Suprapubic skin (tissue), 4 donors: ENCODE data around the gene DNAJC22. TPM values are rescaled to one million over a fixed set of nuclear protein-coding genes. Genes with fewer than 3 reads are reported as not detected.

Experiments used
- DNase-seq, 2 donors: peaks; one replicate each; pipeline ENCODE4 v3.0.0-alpha.2; 2019; ENCODE audit warnings: low spot score in 2 of 2
- H3K27ac ChIP-seq: fragments of 200-600 bp; sonication (generic); one replicate; pipeline ENCODE4 v1.5.1; 2019
- H3K27me3 ChIP-seq: fragments of 200-600 bp; sonication (generic); one replicate; pipeline ENCODE4 v1.5.1; 2019
- H3K36me3 ChIP-seq: fragments of 200-600 bp; sonication (generic); one replicate; pipeline ENCODE4 v1.5.1; 2019
- H3K4me1 ChIP-seq: fragments of 200-600 bp; sonication (generic); one replicate; pipeline ENCODE4 v1.5.1; 2019
- H3K4me3 ChIP-seq: fragments of 200-600 bp; sonication (generic); one replicate; pipeline ENCODE4 v1.5.1; 2019; ENCODE audit warnings: mild to moderate bottlenecking
- H3K9me3 ChIP-seq: fragments of 200-600 bp; sonication (generic); one replicate; pipeline ENCODE4 v1.5.1; 2019
- EP300 ChIP-seq: sonication (generic); formaldehyde crosslinking; IDR thresholded peaks from one replicate; pipeline ENCODE4 v1.6.1; 2017; ENCODE audit warnings: antibody characterized with exemption
- POLR2A ChIP-seq, 2 donors: fragments of 450-650 bp; IDR thresholded peaks; one replicate each; pipeline ENCODE4 v1.6.1; 2017; ENCODE audit warnings: antibody characterized with exemption in 2 of 2, mild to moderate bottlenecking in 2 of 2, moderate library complexity in 2 of 2
- POLR2AphosphoS5 ChIP-seq, 3 donors: sonication (generic); formaldehyde crosslinking; IDR thresholded peaks; one replicate each; pipeline ENCODE4 v1.6.1; 2017; ENCODE audit warnings: antibody characterized with exemption in 3 of 3
- WGBS: methylation state at CpG from one replicate; pipeline ENCODE4 v1.1.5; 2018; 5-methylcytosine and 5-hydroxymethylcytosine counted together
- total RNA-seq, 4 donors: library from RNA; depleted of rRNA; stranded (reverse); fragments of >200 nt; gene quantifications; one replicate each; pipeline ENCODE4 v1.1.0, GENCODE V29; 2016
- TF ChIP-seq, protein P1 (sequence below), 2 donors: fragments of 200-600 bp in 1 of 2; fragments of 450-650 bp in 1 of 2; sonication (generic) in 1 of 2; IDR thresholded peaks; one replicate each; pipeline ENCODE4 v1.5.1; 2016 to 2019; ENCODE audit warnings: antibody characterized with exemption in 2 of 2, mild to moderate bottlenecking in 1 of 2, moderate library complexity in 1 of 2

Gene DNAJC22
- total RNA-seq, 4 donors from 2014 or later = 0.62 to 2.2 (median 1.1) TPM

- H3K4me1 ChIP-seq = peaks cover 14% of the 10 kb centered on the region
- H3K27me3 ChIP-seq = peaks cover 7% of the 10 kb centered on the region
- peak in 1 of 2 donors; percentile 17 for DNase-seq
- TF ChIP-seq, protein P1, sequence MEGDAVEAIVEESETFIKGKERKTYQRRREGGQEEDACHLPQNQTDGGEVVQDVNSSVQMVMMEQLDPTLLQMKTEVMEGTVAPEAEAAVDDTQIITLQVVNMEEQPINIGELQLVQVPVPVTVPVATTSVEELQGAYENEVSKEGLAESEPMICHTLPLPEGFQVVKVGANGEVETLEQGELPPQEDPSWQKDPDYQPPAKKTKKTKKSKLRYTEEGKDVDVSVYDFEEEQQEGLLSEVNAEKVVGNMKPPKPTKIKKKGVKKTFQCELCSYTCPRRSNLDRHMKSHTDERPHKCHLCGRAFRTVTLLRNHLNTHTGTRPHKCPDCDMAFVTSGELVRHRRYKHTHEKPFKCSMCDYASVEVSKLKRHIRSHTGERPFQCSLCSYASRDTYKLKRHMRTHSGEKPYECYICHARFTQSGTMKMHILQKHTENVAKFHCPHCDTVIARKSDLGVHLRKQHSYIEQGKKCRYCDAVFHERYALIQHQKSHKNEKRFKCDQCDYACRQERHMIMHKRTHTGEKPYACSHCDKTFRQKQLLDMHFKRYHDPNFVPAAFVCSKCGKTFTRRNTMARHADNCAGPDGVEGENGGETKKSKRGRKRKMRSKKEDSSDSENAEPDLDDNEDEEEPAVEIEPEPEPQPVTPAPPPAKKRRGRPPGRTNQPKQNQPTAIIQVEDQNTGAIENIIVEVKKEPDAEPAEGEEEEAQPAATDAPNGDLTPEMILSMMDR (IDR thresholded peaks at IDR 0.05) = no peak
- TF ChIP-seq EP300 (no peak), POLR2AphosphoS5 (IDR thresholded peaks at IDR 0.05) (no peak), POLR2A (IDR thresholded peaks at IDR 0.05) (no peak)
- no peaks in the 10 kb centered on the region for H3K9me3 ChIP-seq
- H3K27ac ChIP-seq = no peak overlapping the region
- H3K36me3 ChIP-seq = no peaks in the 10 kb centered on the region
- no peak overlapping the region for H3K4me3 ChIP-seq
- WGBS = 96% methylated on average over 10 of the region's 10 CpGs
Observed at GRCh38 chr12:49355913-49356312, 9.2 kb downstream of the DNAJC22 start.

GRCh38 chr12:49357103-49357678, 10.5 kb downstream of the DNAJC22 start:
- DNase-seq = no peak
- whole genome bisulfite sequencing = 26% methylated on average over 3 of the region's 3 CpGs
- Histone ChIP-seq H3K36me3 (no peaks in the 10 kb centered on the region), H3K27me3 (no peaks in the 10 kb centered on the region), H3K4me1 (peaks cover 14% of the 10 kb centered on the region), H3K9me3 (no peaks in the 10 kb centered on the region), H3K27ac (no peak overlapping the region), H3K4me3 (no peak overlapping the region)
- TF ChIP-seq POLR2AphosphoS5 (IDR thresholded peaks at IDR 0.05) = no peak
- TF ChIP-seq, protein P1 (IDR thresholded peaks at IDR 0.05) = peak; percentile 8 to 17
- TF ChIP-seq POLR2A (IDR thresholded peaks at IDR 0.05) = no peak

GRCh38 chr12:49358483-49359141, 11.9 kb downstream of the DNAJC22 start:
- TF ChIP-seq, protein P1 (IDR thresholded peaks at IDR 0.05) = peak; percentile 51 to 64
- no peak for TF ChIP-seq POLR2AphosphoS5 (IDR thresholded peaks at IDR 0.05)
- TF ChIP-seq POLR2A (IDR thresholded peaks at IDR 0.05) = no peak
- no peak for TF ChIP-seq EP300
- DNase-seq = peak in 1 of 2 donors; percentile 44
- Histone ChIP-seq H3K9me3 (no peaks in the 10 kb centered on the region), H3K4me1 (peaks cover 21% of the 10 kb centered on the region), H3K27ac (no peak overlapping the region), H3K4me3 (no peak overlapping the region), H3K36me3 (no peaks in the 10 kb centered on the region), H3K27me3 (no peaks in the 10 kb centered on the region)
- 5% methylated on average over 7 of the region's 7 CpGs for WGBS

GRCh38 chr12:49359671-49360070, 13.0 kb downstream of the DNAJC22 start:
- H3K36me3 ChIP-seq = no peaks in the 10 kb centered on the region
- H3K27ac ChIP-seq = no peak overlapping the region
- no peak for DNase-seq
- no peaks in the 10 kb centered on the region for H3K9me3 ChIP-seq
- no peak overlapping the region for H3K4me3 ChIP-seq
- H3K27me3 ChIP-seq = no peaks in the 10 kb centered on the region
- 59% methylated on average over 7 of the region's 7 CpGs for WGBS
- peaks cover 21% of the 10 kb centered on the region for H3K4me1 ChIP-seq
- TF ChIP-seq POLR2AphosphoS5 (IDR thresholded peaks at IDR 0.05) = no peak
- TF ChIP-seq POLR2A (IDR thresholded peaks at IDR 0.05) = no peak
- TF ChIP-seq, protein P1 (IDR thresholded peaks at IDR 0.05) = no peak
- no peak for TF ChIP-seq EP300

- no peak for DNase-seq
- Histone ChIP-seq H3K4me3 (no peak overlapping the region), H3K27ac (no peak overlapping the region), H3K4me1 (peaks cover 35% of the 10 kb centered on the region), H3K36me3 (no peaks in the 10 kb centered on the region), H3K9me3 (no peaks in the 10 kb centered on the region), H3K27me3 (no peaks in the 10 kb centered on the region)
- 86% methylated on average over 1 of the region's 1 CpG for WGBS
- TF ChIP-seq POLR2A (IDR thresholded peaks at IDR 0.05) = no peak
- TF ChIP-seq, protein P1 (IDR thresholded peaks at IDR 0.05) = no peak
- TF ChIP-seq EP300 = no peak
- TF ChIP-seq POLR2AphosphoS5 (IDR thresholded peaks at IDR 0.05) = no peak
Observed at GRCh38 chr12:49362077-49362476, 15.4 kb downstream of the DNAJC22 start.
